DND-41 (cell line): ENCODE results near the gene SLC29A4.

Experiments
- EZH2 ChIP-seq: IDR thresholded peaks from 3 replicates; pipeline ENCODE4 v1.6.1; 2012; ENCODE audit warnings: borderline replicate concordance, low read depth, mild to moderate bottlenecking, moderate library complexity, low read length, inconsistent platforms; ENCODE audit not compliant: severe bottlenecking
- TF ChIP-seq, protein P1 (sequence below): IDR thresholded peaks from 2 replicates; pipeline ENCODE4 v1.5.1; 2012; ENCODE audit warnings: borderline replicate concordance, low read length, moderate library complexity, mild to moderate bottlenecking; ENCODE audit not compliant: poor library complexity, severe bottlenecking; ENCODE audit errors: extremely low read depth

DNA sequence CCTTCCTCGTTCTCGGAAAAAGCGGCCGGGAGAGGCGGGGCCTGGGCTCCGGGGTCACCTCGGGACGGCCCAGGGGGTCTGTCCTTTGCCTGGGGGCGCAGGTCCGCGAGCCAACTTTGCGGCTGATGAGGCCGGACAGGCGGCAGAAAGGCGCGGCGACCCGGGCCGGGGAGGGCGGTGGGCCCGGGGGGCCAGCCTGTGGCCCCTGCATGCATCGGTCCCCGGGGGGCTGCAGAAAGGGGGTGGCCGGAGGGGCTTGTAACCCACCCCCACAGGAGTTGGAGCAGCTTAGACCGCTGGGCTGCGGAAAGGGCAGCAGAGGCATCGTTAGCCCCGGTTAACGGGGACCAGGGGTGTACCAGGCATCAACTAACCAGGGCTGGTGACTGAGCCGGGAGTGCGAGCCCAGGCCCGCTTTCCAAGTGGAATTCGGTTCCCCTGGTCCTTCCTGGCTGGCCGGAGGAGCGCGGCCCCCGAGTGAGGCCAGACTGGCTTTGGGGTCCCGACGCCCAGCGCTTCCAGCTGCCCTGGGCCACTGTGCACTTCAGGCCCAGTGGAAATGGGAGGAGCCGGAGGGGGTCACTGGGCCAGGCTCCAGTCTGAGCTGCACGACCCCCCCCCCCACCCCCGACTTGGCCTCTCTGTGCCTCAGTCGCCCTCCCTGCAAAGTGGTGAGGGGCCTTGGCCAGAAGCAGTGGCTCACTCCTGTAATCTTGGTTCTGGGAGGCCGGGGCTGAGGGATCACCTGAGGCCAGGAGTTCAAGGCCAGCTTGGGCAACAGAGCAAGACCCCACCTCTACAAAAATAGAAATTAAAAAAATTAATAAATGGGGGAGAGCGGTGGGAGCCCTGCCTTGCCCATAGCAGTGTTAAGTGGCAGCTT is 919 bp downstream of the SLC29A4 start:
- TF ChIP-seq, protein P1, sequence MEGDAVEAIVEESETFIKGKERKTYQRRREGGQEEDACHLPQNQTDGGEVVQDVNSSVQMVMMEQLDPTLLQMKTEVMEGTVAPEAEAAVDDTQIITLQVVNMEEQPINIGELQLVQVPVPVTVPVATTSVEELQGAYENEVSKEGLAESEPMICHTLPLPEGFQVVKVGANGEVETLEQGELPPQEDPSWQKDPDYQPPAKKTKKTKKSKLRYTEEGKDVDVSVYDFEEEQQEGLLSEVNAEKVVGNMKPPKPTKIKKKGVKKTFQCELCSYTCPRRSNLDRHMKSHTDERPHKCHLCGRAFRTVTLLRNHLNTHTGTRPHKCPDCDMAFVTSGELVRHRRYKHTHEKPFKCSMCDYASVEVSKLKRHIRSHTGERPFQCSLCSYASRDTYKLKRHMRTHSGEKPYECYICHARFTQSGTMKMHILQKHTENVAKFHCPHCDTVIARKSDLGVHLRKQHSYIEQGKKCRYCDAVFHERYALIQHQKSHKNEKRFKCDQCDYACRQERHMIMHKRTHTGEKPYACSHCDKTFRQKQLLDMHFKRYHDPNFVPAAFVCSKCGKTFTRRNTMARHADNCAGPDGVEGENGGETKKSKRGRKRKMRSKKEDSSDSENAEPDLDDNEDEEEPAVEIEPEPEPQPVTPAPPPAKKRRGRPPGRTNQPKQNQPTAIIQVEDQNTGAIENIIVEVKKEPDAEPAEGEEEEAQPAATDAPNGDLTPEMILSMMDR: no peak
- no peak for TF ChIP-seq EZH2
